GM20431 (cell line): ENCODE results near the gene EHD4.

Experiments used
- in situ Hi-C: fragments of 300-500 bp; cut with MseI, MboI; formaldehyde crosslinking; loops from one replicate; pipeline ENCODE4 v1.15.0; 2020; ENCODE audit warnings: low sequenced_read_pairs; ENCODE audit not compliant: unreplicated experiment

EHD4 gene

DNA sequence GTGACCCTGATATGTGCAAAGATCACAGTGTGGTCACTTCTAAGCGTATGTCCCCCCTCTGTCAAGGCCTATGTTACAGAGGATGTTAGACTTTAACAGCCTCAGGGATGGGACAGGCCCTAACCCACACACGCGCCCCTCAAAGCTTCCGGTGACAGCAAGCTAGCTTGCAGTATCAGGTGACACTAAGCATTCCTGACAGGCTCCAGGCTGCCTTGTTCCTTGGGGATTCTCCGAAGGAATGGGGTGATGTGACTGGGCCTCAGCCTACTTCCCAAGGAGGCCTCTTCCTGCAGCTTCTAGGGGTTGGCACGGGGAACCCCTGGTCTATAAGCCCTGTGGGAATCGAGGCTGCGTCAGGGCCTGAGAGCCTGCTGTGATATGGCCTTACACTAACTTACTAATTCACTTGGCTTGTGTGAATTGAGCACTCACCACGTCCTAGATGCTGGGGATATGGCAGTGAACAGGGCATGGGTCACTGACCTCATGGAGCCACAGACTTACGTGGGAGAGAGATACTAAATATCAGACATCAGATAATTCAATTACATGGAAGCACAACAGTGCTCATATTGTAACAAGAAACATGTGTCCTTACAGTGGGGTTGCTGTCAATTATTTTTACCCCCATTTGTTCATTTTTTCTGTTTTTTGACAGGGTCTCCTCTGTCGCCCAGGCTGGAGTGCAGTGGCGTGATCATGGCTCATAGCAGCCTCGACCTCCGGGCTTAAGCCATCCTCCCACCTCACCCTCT, 67.1 kb downstream of the EHD4 start:
- in situ Hi-C loops: no loop called here

DNA sequence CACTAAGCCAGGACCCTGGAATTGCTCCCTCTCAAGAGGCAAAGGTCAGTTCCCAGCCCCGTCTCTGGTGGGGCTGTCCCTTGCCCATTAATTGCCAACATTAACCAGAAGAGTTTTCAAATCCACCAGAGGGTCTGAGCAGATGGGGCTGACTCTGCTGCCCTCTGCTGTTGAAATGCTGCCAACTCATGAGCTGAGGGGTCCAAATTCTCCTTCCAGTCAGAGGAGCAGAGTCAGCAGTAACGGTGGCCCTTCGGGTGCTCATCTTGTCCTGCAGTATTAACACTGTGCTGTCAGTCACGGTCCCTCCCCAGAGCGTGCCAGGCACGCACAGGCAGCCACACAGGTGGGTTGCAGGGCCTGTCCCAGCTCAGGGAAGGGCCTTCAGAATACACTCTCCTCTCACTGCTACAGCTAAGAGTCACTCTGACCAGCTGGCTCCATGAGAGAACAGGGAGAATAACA, 67.8 kb downstream of the EHD4 start:
- in situ Hi-C loops: no loop called here

DNA sequence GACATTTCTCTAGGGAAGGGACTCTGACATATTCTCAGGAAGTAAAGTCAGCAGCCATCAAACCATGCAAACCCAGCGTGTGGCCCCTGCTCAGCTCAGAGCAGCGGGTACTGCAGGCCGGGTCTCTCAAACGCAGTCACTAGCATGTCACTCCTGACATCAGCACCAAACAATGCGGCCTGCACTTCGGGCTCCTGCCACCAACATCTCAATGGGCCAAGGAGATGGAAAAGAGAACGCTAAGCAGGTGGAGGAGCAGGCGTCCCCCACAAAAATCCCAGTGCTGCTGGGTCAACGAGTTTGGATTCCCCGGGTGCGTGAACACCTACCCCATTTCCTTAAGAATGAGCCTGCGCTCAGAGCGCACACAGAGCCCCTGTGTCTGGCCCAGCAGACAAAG, 68.6 kb downstream of the EHD4 start:
- in situ Hi-C loops: no loop called here

DNA sequence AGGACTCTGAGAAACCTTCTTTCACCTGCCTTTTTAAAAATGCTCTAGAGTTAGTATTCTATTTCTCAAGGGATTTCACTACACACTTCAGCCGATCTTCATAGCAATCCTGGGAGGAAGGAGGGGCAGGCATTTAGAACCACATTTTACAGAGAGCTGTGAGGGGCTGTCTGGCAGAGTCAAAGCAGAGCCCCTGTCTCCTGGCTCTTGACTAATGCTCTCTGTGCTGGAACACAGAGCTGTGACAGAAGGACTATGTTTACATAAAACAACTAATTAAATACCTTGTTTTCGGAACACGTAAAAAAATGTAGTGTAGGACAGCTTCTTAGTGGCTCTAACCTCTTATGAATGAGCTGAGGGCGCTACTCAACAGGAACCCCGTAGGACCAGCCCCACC, 70.9 kb downstream of the EHD4 start:
- in situ Hi-C loops: no loop called here

DNA sequence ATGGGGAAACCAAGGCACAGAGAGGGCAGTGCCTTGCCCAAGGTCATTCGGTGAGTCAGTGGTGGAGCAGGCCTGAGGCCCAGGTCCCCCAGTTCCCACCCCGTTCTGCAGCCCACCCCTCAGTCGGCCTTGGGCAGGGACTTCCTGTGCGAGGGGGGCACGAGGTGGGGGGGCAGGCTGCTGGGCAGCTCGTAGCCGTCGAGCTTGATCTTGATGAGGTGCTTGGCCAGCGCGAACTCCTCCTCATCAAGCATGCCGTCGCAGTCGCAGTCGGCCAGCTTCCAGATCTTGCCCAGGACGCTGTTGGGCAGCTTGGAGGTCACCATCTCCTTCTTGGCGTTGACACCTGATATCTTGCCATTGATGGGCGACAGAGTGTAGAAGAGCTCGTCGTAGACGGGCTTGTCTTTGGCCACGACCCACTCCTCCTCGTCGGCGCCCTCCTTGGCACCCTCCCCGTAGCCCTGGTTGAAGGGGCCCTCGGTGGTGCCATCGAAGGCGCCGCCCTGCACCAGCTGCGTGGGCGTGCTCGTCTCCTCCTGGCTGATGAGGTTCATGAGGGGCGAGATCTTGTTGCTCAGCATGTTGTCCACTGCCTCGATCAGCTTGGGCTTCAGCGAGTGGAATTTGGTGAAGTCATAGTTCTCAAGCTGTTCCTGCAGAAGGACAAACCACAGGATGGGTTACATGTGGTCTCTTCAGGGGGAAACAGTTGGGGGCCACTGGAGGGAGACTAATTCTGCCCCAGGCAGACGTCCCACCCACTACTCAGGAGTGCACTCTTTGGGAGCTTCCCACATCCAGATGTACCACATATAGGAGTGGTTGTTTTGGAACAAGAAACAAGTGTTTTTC, 71.6 kb downstream of the EHD4 start:
- in situ Hi-C loops: no loop called here

DNA sequence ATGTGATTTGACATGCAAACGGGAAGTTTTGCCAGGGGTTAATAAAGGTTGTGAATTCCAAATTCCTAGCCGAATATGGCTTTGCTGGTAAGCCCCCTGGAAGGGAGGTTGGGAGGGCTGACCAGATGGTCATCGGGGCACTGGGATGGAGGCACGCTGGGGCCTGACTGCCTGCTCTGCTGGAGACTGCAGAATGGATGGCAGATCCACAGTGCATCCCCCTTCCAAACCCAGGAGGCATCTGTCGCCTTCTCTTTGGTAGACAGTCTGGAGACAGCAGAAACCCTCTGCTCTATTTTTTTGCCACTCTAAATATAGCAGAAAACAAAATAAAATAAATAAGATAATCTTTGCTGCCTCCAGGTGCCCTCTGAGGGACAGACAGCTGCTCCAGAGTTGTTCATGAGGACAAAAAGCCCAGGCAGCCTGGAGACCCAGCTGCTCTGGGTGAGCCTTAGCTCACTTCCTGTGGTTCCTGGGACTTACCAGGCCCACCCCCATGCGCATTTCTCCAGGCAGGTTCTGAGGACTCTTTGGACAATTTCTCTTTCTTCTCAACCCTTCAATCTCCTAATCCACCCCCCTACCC, 72.4 kb downstream of the EHD4 start:
- in situ Hi-C loops: no loop called here

DNA sequence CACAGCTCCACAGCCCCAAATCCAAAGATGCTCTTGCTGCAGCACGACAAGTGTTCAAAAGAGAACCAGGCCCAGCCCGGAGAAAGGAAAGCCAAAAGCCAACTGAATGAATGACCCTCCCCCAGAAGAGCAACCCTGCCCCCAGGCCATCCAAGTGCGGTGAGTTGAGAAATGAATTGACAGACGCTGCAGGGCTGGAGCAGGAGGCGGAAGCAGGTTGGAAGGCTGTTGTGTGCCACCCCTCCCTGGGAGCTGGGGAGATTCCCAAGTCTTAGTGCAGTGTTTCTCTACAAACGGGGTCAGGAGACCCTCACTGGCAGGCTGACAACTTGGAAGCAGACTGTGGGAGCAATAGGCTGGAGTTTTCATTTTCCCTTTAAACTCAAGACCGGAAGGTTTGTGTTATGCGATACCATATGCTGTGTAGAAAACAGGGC, 75.0 kb downstream of the EHD4 start:
- in situ Hi-C loops: no loop called here

DNA sequence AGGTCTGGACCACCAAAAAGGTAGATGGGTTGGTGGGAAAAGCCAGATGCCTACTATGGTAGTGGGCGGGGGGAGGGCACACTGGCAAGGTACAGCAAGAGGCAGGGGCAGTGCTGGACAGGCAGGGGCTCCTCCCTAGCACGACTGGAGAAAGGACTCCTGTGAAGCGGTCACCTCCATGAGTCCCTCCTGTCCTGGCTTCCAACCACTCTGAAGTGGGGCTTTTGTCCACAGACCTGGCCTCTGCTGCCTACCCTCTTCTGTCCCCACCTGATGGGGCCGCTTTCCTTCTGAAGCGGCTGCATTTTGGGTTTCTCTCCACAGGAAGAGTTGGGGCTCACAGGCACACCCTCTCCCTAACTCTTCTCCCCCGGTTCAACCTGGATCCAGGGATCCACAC, 75.8 kb downstream of the EHD4 start:
- in situ Hi-C loops: no loop called here

DNA sequence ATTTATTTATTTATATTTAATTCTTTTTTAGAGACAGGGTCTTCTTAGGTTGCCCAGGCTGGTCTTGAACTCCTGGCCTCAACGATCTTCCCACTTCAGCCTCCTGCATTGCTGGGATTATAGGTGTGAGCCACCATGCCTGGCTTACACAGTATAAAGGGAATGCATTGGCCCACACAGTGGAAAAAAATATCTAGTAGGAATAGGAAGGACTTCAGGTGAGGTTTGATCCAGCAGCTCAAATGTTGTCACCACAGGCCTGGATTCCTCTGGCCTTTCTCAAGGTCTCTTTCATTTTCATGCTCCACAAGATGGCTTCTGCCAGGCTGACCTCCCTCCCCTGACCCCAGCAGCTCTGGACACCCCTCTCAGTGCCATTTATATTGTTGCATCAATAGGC, 76.4 kb downstream of the EHD4 start:
- in situ Hi-C loops: no loop called here

DNA sequence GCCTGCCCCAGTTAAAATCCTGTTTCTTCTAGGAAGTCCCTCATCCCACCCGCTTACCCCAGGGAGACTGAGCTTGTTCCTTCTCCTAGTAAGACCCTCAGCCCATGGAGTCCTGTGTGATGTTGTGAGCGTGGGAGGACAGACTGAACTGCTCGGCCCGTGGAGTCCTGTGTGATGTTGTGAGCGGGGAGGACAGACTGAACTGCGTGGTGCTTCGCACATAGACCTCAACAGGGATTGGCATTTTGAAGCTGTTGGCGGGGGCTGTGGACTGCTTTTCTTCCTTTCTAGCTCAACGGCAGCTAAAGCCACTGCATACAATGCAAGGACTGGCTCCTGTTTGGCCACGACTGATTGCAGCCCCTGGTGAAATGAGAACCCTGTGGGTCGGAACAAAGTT, 76.9 kb downstream of the EHD4 start:
- in situ Hi-C loops: no loop called here

DNA sequence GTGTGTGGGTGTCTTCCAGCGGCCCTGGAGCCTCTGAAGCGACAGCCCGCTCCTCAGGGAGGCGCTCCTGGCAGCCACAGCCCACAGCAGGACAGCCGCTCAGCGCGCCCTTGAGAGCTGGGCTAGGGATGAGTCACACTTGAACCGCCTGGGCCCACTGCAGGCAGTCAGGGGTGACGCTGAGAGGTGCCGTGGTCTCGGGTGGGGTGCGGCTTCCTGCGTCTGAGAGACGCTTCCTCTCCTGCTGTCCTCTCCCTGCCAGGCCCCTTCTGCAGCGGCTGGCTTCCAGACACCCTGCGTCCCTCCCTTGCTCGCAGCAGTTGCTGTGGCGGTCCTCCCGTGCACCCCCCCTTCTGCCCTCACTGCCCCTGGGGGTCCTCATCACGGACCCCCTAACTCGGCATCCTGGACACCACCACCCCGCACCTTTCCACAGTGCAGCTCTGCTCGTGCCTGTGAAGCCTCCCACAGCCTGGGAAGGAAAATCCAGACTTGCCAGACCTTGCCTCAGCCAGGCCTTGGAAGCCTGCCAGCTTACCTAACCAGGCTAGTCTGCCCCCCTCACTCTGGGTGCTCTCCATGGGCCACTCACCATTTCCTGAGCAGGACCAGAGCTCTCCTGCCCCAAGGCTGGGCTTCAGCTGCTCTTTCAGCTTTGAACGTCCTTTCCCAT, 77.4 kb downstream of the EHD4 start:
- in situ Hi-C loops: no loop called here

DNA sequence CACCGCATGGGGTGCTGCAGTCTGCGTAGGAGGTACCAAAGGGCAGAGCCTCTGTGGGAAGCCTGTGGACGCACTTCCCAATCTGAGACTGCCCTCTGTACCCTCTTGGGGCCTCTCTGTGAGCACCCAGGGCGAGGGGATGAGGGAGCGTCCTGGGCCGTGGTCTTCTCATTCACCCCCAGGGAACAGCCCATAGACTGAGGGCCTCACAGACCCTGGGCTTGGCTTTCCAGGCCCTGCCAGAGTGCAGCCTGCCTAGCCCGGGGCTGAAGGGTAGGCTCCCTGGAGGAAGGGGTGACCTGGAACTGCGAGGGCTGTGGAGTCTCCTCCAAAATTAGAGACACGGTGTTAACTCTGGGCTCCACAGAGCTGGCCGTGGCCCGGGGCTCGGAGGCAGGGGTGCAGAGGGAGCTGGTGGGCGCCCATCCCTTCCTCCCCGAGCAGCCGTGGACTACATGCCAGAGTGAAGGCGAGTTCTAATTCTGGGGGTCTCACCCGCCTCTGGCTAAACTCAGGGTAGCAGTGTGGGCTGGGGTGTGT, 78.0 kb downstream of the EHD4 start:
- in situ Hi-C loops: no loop called here

DNA sequence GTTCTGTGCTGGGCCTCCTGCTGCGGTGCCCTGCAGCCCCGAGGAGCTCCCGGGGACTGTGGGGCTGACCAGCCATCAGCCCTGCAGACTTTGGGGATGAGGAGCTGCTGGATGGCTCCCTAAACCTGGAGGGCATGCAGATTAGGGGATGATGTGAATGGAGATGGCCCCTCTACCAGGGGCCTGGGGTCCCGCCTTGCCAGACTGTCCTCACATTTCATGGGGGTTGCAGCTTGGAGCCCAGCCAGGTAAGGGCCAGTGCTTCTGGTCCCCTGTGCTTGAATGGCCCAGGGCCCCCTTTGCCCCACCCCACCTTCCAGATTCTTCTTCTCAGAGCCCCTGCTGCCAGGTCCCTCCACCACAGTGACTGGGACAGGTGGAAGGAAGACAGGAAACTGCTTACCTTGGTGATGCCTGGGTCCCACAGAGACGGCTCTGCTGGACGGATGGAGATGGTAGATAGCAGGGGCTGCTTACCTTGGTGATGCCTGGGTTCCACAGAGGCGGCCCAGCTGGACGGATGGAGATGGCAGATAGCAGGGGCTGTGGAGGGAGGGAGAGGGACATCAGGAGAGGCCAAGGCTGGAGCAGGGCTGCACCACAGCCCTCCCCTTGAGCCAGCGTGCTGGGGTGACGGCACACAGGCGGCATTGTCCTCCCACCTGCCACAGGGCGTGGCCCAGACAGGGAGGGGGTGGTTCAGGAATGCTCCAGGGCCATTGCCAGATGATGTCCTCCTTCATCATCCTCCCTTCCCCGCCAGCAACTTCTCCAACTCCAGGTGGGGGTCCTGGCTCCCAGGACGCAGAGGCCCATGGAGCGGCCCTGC, 78.7 kb downstream of the EHD4 start, which contains the start of gene SPTBN5:
TSS of gene SPTBN5 (minus strand) at position 632 of the 829 bp plus-strand sequence. CDS start at position 76, 556 bp downstream.
- in situ Hi-C loops: no loop called here

DNA sequence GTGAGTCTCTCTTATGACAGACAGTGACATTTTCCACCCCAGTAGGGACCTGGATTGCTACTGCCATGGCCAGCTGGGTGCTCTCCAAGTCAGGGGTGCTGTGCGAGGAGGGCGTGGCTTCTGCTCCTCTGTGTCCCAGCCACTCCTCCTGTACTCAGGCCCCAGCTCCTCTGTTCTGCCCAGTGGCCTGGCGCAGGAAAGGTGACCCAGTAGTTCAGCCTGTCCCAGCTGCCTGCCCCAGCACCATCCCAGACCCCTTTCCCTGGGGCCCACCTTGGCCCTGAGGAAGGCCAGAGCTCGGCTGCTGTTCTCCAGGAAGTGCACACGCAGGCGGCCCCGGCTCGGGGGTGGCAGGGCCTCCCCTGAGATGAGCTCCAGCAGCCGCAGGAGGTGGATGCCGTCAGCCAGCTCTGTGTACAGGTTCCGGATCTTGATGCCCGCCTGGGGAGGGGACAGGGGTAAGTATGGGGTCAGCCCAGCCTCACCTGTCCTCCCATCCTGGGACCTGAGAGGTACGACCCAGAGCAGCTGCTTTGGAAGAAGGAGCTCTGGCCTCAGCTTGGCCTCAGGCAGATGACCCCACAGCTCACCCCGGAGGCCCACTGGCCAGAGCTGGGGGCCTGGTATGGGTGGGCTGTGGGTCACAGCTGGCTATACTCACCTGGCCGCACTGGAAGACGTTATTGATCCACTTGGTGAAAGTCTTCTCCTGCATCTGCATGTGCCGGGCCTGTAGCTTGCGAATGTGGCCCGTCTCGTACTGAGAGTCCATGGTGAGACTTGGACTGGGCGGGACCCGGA, 79.5 kb downstream of the EHD4 start:
- in situ Hi-C loops: no loop called here

DNA sequence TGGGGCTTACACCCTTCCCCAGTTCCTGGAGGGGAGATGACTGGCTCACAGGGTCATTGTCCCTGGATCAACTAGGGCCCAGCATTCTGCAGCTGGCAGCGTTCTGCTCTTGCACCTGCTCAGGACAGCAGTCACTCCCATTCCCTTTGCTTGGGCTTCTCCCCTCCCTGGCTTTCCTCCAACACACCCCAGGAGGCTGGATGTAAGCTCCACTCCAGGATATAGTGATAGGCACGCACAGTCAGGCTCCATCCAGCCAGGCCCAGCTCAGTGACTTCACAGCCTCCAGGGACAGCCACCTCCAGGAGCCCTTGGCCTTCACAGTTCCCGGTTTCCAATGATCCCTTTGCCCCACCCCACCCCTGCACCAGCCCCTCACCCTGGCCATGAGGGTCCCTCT, 80.4 kb downstream of the EHD4 start:
- in situ Hi-C loops: no loop called here

DNA sequence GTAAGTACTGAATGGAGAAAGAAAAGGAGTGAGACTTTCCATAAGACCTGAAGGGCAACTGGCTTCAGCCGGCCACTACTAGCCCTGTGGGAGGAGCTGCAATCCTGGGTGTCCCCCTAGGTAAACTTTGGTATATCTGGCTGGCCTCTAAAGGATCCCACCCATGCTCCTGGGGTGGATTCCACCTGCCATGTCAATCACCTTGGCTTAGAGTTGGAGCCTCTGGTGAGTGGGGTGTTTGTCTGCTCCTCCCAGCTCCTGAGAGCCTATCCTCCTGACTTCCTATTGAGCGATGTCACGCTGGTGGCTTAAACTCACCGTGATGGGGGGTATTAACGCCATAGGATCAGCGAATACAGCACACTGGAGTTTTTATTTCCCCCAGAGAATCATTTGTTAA, 81.1 kb downstream of the EHD4 start:
- in situ Hi-C loops: no loop called here

DNA sequence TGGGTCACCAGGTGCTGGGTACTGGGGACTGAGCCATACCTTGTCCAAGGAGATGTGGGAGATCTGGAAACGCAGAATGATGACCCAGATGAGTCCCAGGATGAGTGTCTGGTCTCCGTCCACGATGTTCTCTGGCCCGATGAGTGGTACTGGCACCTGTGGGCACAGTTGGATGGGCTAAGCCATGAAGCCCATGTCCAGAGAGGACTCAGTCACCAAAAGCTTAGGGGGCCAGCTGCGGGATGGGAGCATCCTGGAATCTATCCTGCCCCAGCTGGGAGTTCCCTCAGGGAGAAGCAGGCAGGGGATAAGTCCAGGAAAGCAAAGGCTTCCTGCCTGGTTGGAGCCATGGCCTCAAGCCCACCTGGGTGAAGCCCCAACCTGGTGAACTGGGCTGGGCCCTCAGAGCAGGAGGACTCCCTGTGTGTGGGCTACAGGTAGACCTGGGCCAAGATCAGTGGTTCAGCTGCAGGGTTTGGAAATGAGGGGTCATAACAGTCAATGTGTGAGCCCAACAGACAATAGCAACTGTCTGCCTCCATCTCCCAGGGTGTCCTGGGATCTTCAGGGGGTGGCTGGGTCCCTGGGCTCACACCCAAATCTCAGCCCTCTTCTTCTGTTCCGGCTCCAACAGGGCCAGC, 82.2 kb downstream of the EHD4 start:
- in situ Hi-C loops: no loop called here

DNA sequence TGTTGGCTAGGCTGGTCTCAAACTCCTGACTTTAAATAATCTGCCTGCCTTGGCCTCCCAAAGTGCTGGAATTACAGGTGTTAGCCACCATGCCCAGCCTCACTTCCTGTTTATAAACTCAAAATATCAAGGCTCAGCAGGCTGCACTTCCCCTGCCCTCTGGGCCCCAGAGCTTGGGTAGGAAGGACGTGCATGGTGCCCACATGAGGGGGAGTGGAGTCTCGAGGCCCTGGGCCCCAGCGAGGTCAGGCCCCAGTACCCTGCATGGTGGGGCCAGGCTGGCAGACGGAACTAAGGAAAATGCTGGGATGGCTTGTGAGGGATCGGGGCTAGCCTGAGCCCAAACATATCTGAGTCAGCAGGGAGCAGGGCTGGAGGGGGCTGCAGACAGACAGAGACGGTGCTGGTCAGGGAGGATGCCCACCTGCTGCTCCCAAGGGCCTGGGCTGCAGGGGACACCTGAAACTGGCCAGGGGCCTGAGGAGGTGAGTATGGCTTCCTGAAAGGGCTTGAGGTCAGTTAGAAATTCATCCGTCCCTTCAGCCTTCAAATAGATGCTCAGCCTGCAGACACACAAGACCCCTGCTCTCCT, 83.6 kb downstream of the EHD4 start:
- in situ Hi-C loops: no loop called here
